Omental fat pad (tissue), 4 donors: ENCODE results near the gene WDR35. TPM values are rescaled to one million over a fixed set of nuclear protein-coding genes. Genes with fewer than 3 reads are reported as not detected.

Experiments used
- ATAC-seq: fragments of 150-250 bp; one replicate; pipeline ENCODE4 v1.9.1; 2016; ENCODE audit warnings: mild to moderate bottlenecking, moderate library complexity; ENCODE audit not compliant: low FRiP score
- DNase-seq: peaks from one replicate; pipeline ENCODE4 v3.0.0-alpha.2; 2019; ENCODE audit warnings: low spot score
- total RNA-seq, 4 donors: library from RNA; depleted of rRNA; stranded (reverse); fragments of >200 nt; gene quantifications; one replicate each; pipeline ENCODE4 v1.1.0, GENCODE V29; 2016
- TF ChIP-seq, protein P1 (sequence below), 3 donors: fragments of 450-650 bp; IDR thresholded peaks; one replicate each; pipeline ENCODE4 v1.5.1; 2016 to 2017; ENCODE audit warnings: antibody characterized with exemption in 3 of 3, mild to moderate bottlenecking in 3 of 3, moderate library complexity in 2 of 3

WDR35 gene
- total RNA-seq, 4 donors from 2014 or later, result 6.8 to 10.6 (median 8.1) TPM

DNA sequence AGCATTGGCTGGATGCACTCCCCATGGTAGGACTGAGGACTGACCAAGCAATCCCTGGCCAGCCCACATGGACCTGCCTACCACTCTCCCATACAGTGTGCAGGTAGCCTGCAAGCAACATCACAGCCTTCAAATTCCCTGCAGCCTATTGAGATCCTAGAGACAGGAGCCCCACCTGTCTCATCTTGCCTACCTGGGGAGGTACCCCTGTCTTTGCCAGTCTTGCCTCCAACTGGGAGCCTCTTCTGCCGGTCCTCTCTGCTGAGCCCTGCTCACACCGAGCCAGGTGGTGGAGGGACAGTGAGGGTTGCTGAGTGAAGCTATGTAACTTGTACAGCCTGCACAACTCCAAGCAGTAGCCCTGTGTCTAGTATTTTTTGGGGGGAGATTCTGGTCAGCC, 118.1 kb downstream of the WDR35 start:
- DNase-seq (no peak), ATAC-seq (no peak)

DNA sequence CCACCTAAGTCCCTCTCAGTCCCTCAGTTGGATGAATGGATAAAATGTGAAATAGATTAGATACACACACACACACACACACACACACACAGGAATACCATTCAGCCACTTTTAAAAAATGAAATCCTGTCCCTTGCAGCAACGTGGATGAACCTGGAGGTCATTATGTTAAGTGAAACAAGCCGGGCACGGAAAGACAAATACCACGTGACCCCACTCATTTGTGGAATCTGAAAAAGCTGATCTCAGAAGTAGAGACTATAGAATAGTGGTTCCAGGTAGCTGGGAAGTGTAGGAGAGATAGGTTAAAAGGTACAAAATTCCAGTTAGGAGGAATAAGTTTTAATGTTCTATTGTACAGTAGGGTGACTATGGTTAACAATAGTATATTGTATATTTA, 119.1 kb downstream of the WDR35 start:
- DNase-seq (no peak), ATAC-seq (no peak)
- TF ChIP-seq, protein P1, sequence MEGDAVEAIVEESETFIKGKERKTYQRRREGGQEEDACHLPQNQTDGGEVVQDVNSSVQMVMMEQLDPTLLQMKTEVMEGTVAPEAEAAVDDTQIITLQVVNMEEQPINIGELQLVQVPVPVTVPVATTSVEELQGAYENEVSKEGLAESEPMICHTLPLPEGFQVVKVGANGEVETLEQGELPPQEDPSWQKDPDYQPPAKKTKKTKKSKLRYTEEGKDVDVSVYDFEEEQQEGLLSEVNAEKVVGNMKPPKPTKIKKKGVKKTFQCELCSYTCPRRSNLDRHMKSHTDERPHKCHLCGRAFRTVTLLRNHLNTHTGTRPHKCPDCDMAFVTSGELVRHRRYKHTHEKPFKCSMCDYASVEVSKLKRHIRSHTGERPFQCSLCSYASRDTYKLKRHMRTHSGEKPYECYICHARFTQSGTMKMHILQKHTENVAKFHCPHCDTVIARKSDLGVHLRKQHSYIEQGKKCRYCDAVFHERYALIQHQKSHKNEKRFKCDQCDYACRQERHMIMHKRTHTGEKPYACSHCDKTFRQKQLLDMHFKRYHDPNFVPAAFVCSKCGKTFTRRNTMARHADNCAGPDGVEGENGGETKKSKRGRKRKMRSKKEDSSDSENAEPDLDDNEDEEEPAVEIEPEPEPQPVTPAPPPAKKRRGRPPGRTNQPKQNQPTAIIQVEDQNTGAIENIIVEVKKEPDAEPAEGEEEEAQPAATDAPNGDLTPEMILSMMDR (IDR thresholded peaks at IDR 0.05), result no peak

More for the DNA sequence above, 118.1 kb downstream of the WDR35 start:
- TF ChIP-seq, protein P1 (IDR thresholded peaks at IDR 0.05), result no peak

DNA sequence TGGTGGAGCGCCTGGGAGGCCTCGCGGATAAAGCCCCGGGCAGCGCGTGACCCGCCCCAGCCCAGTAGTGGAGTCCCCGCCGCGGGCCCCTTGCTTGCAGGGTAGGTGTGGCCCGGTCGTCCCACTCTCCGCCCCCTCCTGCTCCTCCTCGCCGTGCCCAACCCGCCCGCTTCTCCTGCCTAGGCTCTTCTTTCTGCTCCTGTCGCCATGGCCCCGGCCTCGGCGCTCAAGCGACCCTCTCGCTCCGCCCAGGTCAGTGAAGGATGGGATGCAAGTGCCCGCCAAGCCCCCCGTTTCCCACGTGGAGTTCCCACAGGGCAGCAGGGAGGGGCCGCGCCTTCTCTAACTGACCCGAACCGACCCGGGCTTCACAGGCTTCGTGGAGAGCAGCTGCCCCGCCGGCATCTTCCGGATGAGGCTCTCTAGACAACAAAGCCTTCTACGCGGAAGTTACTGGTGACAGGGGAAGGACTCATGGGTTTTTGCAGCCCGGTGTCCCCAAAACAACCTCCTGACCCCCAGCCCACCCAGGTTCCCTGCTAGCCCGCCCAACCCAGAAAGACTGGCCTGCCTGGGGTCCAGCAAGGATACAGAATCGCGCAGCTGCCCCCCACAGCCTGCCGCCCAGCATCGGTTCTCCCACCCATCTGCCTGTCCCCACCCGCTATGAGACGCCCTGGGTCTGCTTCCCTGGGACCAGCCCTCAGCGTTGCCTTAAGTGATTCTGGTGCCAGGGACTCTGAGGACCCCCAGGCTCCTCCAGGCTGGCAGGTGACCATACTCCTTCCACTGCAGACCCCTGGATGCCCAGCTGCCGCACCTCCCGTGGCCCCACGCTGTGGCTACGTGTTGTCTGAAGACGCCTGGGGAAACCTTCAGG, 121.0 kb downstream of the WDR35 start:
- TF ChIP-seq, protein P1 (IDR thresholded peaks at IDR 0.05), result no peak
- DNase-seq, result no peak
- peak; percentile 35 for ATAC-seq

DNA sequence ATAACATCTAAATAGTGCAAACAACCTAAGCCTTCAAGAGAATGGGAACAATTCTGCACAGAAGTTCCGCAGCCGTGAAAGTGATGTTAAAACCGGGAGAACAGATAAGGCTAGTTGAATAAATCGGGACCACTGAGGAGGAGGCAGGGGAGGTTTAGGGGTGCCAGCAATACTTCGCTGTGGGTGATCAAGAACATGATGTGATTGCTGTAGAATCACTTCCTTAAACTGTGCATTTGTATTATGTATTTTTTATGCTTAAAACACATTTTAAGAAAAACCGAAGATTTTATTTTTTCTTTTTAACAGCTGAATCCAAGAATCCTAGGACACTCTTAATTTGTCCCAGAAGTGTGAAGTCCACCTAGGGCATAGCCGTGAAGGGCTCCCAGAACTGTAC, 121.7 kb downstream of the WDR35 start:
- ATAC-seq (no peak), DNase-seq (no peak)
- TF ChIP-seq, protein P1 (IDR thresholded peaks at IDR 0.05), result no peak

DNA sequence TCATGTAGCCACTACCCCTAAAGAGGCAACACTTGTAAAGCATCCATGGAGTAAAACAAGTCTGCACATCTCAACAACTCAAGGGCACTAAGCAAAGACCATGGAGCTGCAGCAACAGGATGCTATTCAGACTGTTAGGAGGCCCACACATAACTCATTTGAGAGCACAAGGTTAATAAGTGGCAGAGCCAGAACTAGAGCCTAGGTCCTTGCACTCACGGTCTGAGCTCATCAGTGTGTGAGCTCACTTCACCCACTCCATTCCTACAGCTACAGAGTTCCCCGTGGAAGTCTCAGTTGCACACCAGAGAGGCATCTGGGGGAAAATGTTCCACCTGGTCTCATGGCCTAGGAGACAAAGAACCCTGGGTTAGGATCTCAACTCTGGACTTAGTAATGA, 123.1 kb downstream of the WDR35 start:
- ATAC-seq, result no peak
- DNase-seq, result no peak
- TF ChIP-seq, protein P1 (IDR thresholded peaks at IDR 0.05), result no peak

DNA sequence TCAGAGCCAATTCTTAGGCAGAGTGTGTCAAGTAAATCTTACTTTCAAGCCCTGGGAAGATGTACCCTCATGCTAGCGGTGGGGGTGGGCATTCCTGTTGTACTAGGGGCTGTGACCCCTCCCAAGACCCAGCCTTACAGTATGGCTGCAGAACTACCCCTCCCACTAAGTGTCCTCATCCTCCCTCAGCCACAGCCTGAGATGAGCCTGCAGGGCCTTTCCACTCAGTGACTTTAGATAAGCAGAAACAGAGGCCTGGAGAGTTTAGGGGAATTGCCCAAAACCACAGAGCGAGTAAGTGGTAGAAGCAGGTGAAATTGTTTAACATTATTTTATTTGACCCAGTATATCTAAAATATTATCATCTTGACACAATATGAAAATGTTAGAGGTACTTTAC, 124.8 kb downstream of the WDR35 start:
- no peak for ATAC-seq
- TF ChIP-seq, protein P1 (IDR thresholded peaks at IDR 0.05), result no peak
- DNase-seq, result no peak

DNA sequence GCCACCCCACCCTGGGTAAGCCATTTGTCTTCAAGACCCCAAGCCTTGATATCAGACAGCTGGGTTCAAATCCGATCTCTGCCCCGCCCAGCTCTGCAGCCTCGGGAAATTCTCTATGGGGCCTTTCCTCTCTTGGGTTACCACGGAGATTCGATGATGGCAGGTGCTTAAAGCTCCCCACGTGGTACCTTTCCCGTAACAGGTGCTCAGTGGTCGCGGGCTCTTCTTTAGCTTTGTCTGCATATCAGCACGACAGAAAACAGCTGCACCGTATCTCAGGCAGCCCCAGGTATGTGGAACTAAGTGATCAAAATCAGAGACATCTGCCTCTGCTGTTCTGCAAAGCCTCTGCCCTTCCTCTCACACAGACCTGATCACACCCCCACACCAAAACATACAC, 125.5 kb downstream of the WDR35 start:
- ATAC-seq, result no peak

More for the DNA sequence above, 125.5 kb downstream of the WDR35 start:
- TF ChIP-seq, protein P1 (IDR thresholded peaks at IDR 0.05), result no peak
- no peak for DNase-seq
